H9 (cell line): ENCODE results near the gene CRABP1. TPM values are rescaled to one million over a fixed set of nuclear protein-coding genes. Genes with fewer than 3 reads are reported as not detected.

ENCODE experiments used
- DNase-seq: peaks from one replicate; pipeline ENCODE4 v3.0.0-alpha.2; 2017
- H2AFZ ChIP-seq: one replicate; pipeline ENCODE4 v1.6.1; 2013; ENCODE audit warnings: mild to moderate bottlenecking, low read length, control low read depth, moderate library complexity
- H2AK5ac ChIP-seq: 2 replicates; pipeline ENCODE4 v1.6.1; 2013; ENCODE audit warnings: low read length, control low read depth, mixed read lengths; ENCODE audit not compliant: insufficient read length
- H2BK120ac ChIP-seq: one replicate; pipeline ENCODE4 v1.6.1; 2013; ENCODE audit warnings: low read depth, mild to moderate bottlenecking, low read length, control low read depth, inconsistent platforms; ENCODE audit not compliant: poor library complexity, severe bottlenecking
- H2BK12ac ChIP-seq: 2 replicates; pipeline ENCODE4 v1.6.1; 2013; ENCODE audit warnings: low read length, control low read depth, mixed read lengths, low read depth; ENCODE audit not compliant: insufficient read length
- H2BK15ac ChIP-seq: 2 replicates; pipeline ENCODE4 v1.6.1; 2013; ENCODE audit warnings: low read depth, low read length, control low read depth
- H2BK20ac ChIP-seq: one replicate; pipeline ENCODE4 v1.6.1; 2013; ENCODE audit warnings: low read depth, mild to moderate bottlenecking, low read length, control low read depth, inconsistent platforms; ENCODE audit not compliant: poor library complexity, severe bottlenecking
- H2BK5ac ChIP-seq: 2 replicates; pipeline ENCODE4 v1.6.1; 2013; ENCODE audit warnings: low read length, control low read depth, mixed read lengths; ENCODE audit not compliant: insufficient read length
- H3K14ac ChIP-seq: 2 replicates; pipeline ENCODE4 v1.6.1; 2013; ENCODE audit warnings: low read length, control low read depth; ENCODE audit not compliant: insufficient read depth
- H3K18ac ChIP-seq: 2 replicates; pipeline ENCODE4 v1.6.1; 2013; ENCODE audit warnings: low read depth, mild to moderate bottlenecking, mixed read lengths, low read length, control low read depth; ENCODE audit not compliant: insufficient read length
- H3K23ac ChIP-seq: 2 replicates; pipeline ENCODE4 v1.6.1; 2013; ENCODE audit warnings: low read length, control low read depth, mixed read lengths, low read depth; ENCODE audit not compliant: insufficient read length
- H3K23me2 ChIP-seq: 2 replicates; pipeline ENCODE4 v1.6.1; 2013; ENCODE audit warnings: low read depth, mild to moderate bottlenecking, mixed read lengths, low read length, control low read depth; ENCODE audit not compliant: insufficient read length, poor library complexity, severe bottlenecking
- H3K27ac ChIP-seq: 2 replicates; pipeline ENCODE4 v1.5.1; 2013; ENCODE audit warnings: low read length, control low read depth, mixed read lengths, low read depth; ENCODE audit not compliant: insufficient read length
- H3K27me3 ChIP-seq: 2 replicates; pipeline ENCODE4 v1.6.1; 2013; ENCODE audit warnings: low read length, control low read depth, inconsistent platforms; ENCODE audit not compliant: insufficient read depth
- H3K4ac ChIP-seq: 2 replicates; pipeline ENCODE4 v1.6.1; 2013; ENCODE audit warnings: low read depth, mild to moderate bottlenecking, control low read depth, inconsistent platforms, low read length, moderate library complexity
- H3K4me1 ChIP-seq: 2 replicates; pipeline ENCODE4 v1.6.1; 2013; ENCODE audit warnings: low read length, control low read depth, inconsistent platforms; ENCODE audit not compliant: insufficient read depth
- H3K4me2 ChIP-seq: 2 replicates; pipeline ENCODE4 v1.6.1; 2013; ENCODE audit warnings: low read length, control low read depth, mixed read lengths; ENCODE audit not compliant: insufficient read length, insufficient read depth
- H3K56ac ChIP-seq: 2 replicates; pipeline ENCODE4 v1.6.1; 2013; ENCODE audit warnings: low read depth, mild to moderate bottlenecking, mixed read lengths, low read length, control low read depth; ENCODE audit not compliant: insufficient read length
- H3K79me1 ChIP-seq: 2 replicates; pipeline ENCODE4 v1.6.1; 2013; ENCODE audit warnings: low read depth, mild to moderate bottlenecking, moderate library complexity, low read length, control low read depth, inconsistent platforms; ENCODE audit not compliant: insufficient read depth, poor library complexity, severe bottlenecking
- H3K79me2 ChIP-seq: 2 replicates; pipeline ENCODE4 v1.6.1; 2013; ENCODE audit warnings: low read length, control low read depth, inconsistent platforms; ENCODE audit not compliant: insufficient read depth
- H3K9ac ChIP-seq: 2 replicates; pipeline ENCODE4 v1.6.1; 2013; ENCODE audit warnings: low read length, control low read depth, mixed read lengths; ENCODE audit not compliant: insufficient read length; ENCODE audit errors: extremely low read depth
- H3K9me3 ChIP-seq: one replicate; pipeline ENCODE4 v1.6.1; 2013; ENCODE audit warnings: low read depth, low read length, inconsistent platforms; ENCODE audit not compliant: control insufficient read depth
- H3T11ph ChIP-seq: one replicate; pipeline ENCODE4 v1.6.1; 2013; ENCODE audit warnings: mild to moderate bottlenecking, low read length, control low read depth, inconsistent platforms
- H4K20me1 ChIP-seq: one replicate; pipeline ENCODE4 v1.6.1; 2013; ENCODE audit not compliant: control insufficient read depth, insufficient read length, insufficient read depth
- H4K5ac ChIP-seq: 2 replicates; pipeline ENCODE4 v1.6.1; 2013; ENCODE audit warnings: low read depth, mild to moderate bottlenecking, mixed read lengths, low read length, control low read depth; ENCODE audit not compliant: insufficient read length
- H4K8ac ChIP-seq: replicated peaks from 2 replicates; pipeline ENCODE4 v1.6.1; 2013; ENCODE audit warnings: low read length, control low read depth, mixed read lengths, low read depth; ENCODE audit not compliant: insufficient read length
- H4K91ac ChIP-seq: 2 replicates; pipeline ENCODE4 v1.6.1; 2013; ENCODE audit warnings: low read depth, mild to moderate bottlenecking, moderate library complexity, mixed read lengths, low read length, control low read depth; ENCODE audit not compliant: insufficient read length
- H3K27ac Mint-ChIP-seq, 3 experiments: 2 replicates in 2 of 3; 3 replicates in 1 of 3; pipeline ENCODE4 v1.8.0; 2020 to 2021; ENCODE audit warnings: mixed read lengths in 3 of 3, mild to moderate bottlenecking in 1 of 3, moderate library complexity in 1 of 3
- H3K27me3 Mint-ChIP-seq: 2 replicates; pipeline ENCODE4 v1.8.0; 2021; ENCODE audit warnings: low read depth, mild to moderate bottlenecking, moderate library complexity, mixed read lengths
- H3K36me3 Mint-ChIP-seq, 3 experiments: 2 replicates in 2 of 3; 3 replicates in 1 of 3; pipeline ENCODE4 v1.8.0; 2020 to 2021; ENCODE audit warnings: low read depth in 3 of 3, mixed read lengths in 3 of 3; ENCODE audit not compliant: insufficient read depth in 1 of 3
- H3K4me1 Mint-ChIP-seq, 2 experiments: 2 replicates each; pipeline ENCODE4 v1.8.0; 2020; ENCODE audit warnings: mixed read lengths in 2 of 2
- H3K4me3 Mint-ChIP-seq, 2 experiments: 2 replicates in 1 of 2; 3 replicates in 1 of 2; pipeline ENCODE4 v1.8.0; 2020 to 2021; ENCODE audit warnings: mild to moderate bottlenecking in 2 of 2, mixed read lengths in 2 of 2, moderate library complexity in 1 of 2
- H3K9me3 Mint-ChIP-seq, 2 experiments: 2 replicates in 1 of 2; 3 replicates in 1 of 2; pipeline ENCODE4 v1.8.0; 2020; ENCODE audit warnings: mild to moderate bottlenecking in 2 of 2, mixed read lengths in 2 of 2, moderate library complexity in 1 of 2
- WGBS: extraction: QIAGEN DNeasy Blood & Tissue Kit; methylation state at CpG from one replicate; pipeline ENCODE4 v1.1.7; 2013; ENCODE audit warnings: missing lambda C conversion rate, low lambda C conversion rate, mixed read lengths; ENCODE audit not compliant: insufficient read length; ENCODE audit errors: extremely low coverage; 5-methylcytosine and 5-hydroxymethylcytosine counted together
- total RNA-seq: library from RNA; stranded (reverse); gene quantifications from 2 replicates; pipeline ENCODE4 v1.2.1, GENCODE V29; 2021
- TF ChIP-seq, protein P1 (sequence below): fragments of 200-600 bp; sonication (generic); conservative IDR thresholded peaks from 3 replicates; pipeline ENCODE4 v1.8.0; 2021; ENCODE audit warnings: antibody characterized with exemption, mild to moderate bottlenecking

Gene CRABP1
- total RNA-seq, 1 experiment from 2014 or later: 93.1 TPM

DNA sequence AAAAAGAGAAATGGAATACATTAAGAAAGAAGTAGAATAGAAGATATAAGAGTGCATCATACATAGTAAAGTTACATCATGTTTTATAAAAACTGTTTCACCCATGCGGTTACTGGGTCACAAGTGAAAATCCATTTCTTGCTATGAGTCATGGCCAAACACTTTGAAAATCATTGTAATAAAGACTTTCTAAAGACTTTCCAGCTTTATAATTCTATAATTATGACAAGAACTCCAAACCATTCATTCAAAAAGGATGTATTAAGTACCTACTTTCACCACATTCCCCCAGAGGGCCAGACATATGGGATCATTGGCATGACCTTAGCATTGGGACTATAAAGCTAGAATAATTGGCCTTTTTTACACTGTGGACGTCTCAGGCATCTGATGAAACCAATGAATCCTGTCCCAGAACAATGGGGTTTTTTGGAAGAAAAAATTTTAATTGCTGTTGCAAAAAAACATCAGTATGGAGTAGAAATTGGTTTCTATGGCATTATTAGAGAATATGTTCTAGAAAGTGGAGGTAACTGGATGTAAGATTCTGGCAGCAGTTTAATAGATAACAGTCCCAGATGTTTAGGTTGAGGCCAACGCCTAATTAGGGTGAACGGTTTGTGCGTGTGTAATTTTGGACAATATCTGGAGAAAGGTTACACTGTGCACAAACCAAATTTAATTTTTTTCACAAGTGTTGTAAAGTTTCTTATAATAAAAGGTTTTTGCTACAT is 37.4 kb upstream of the CRABP1 start:
- Histone ChIP-seq H2BK20ac (no peak overlapping the region), H2BK15ac (no peak overlapping the region), H3K4me2 (no peak overlapping the region), H3K18ac (no peak overlapping the region), H2AK5ac (no peak overlapping the region), H3K9me3 (no peaks in the 10 kb centered on the region), H2AFZ (no peak overlapping the region), H3K27me3 (no peaks in the 10 kb centered on the region), H3K4ac (no peak overlapping the region), H2BK5ac (no peak overlapping the region), H4K8ac (no peak overlapping the region), H3T11ph (no peak overlapping the region), H2BK12ac (no peak overlapping the region), H3K4me1 (no peaks in the 10 kb centered on the region), H4K20me1 (no peaks in the 10 kb centered on the region), H3K56ac (no peak overlapping the region), H3K79me2 (peaks cover 5% of the 10 kb centered on the region; the same call in 1 of the 2 replicates), H3K9ac (no peak overlapping the region), H4K91ac (no peak overlapping the region), H3K14ac (no peak overlapping the region), H2BK120ac (no peak overlapping the region), H3K27ac (no peak overlapping the region), H4K5ac (no peak overlapping the region), H3K23me2 (peaks cover 6% of the 10 kb centered on the region), H3K23ac (no peak overlapping the region), H3K79me1 (no peaks in the 10 kb centered on the region)
- DNase-seq: no peak
- H3K27ac Mint-ChIP-seq: no peak overlapping the region
- no peak overlapping the region for H3K4me3 Mint-ChIP-seq
- H3K27me3 Mint-ChIP-seq: peaks cover 18% of the 10 kb centered on the region
- H3K9me3 Mint-ChIP-seq: no peaks in the 10 kb centered on the region
- H3K4me1 Mint-ChIP-seq: peaks cover 8 to 20% of the 10 kb centered on the region in 2 experiments
- no peaks in the 10 kb centered on the region; a peak in 1 of 7 replicates for H3K36me3 Mint-ChIP-seq
- WGBS: no CpG with 5 or more reads among the region's 5 CpGs
- TF ChIP-seq, protein P1, sequence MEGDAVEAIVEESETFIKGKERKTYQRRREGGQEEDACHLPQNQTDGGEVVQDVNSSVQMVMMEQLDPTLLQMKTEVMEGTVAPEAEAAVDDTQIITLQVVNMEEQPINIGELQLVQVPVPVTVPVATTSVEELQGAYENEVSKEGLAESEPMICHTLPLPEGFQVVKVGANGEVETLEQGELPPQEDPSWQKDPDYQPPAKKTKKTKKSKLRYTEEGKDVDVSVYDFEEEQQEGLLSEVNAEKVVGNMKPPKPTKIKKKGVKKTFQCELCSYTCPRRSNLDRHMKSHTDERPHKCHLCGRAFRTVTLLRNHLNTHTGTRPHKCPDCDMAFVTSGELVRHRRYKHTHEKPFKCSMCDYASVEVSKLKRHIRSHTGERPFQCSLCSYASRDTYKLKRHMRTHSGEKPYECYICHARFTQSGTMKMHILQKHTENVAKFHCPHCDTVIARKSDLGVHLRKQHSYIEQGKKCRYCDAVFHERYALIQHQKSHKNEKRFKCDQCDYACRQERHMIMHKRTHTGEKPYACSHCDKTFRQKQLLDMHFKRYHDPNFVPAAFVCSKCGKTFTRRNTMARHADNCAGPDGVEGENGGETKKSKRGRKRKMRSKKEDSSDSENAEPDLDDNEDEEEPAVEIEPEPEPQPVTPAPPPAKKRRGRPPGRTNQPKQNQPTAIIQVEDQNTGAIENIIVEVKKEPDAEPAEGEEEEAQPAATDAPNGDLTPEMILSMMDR: no peak
